Ishikawa (cell line): Measurements from ENCODE around the gene NRXN3.

ENCODE experiments used
- CEBPB ChIP-seq: IDR thresholded peaks from 2 replicates; pipeline ENCODE4 v1.6.1; 2012
- CREB1 ChIP-seq: IDR thresholded peaks from 2 replicates; pipeline ENCODE4 v1.6.1; 2012; ENCODE audit warnings: low read depth
- EGR1 ChIP-seq: IDR thresholded peaks from 2 replicates; pipeline ENCODE4 v1.6.1; 2012
- EP300 ChIP-seq: IDR thresholded peaks from 2 replicates; pipeline ENCODE4 v1.6.1; 2012; ENCODE audit warnings: borderline replicate concordance
- FOXM1 ChIP-seq: IDR thresholded peaks from 2 replicates; pipeline ENCODE4 v1.6.1; 2012; ENCODE audit warnings: low read depth, borderline replicate concordance
- NFIC ChIP-seq: IDR thresholded peaks from 2 replicates; pipeline ENCODE4 v1.6.1; 2012
- RAD21 ChIP-seq: IDR thresholded peaks from 2 replicates; pipeline ENCODE4 v1.6.1; 2012; ENCODE audit warnings: low read depth
- TAF1 ChIP-seq: IDR thresholded peaks from 2 replicates; pipeline ENCODE4 v1.6.1; 2012; ENCODE audit warnings: low read depth, mild to moderate bottlenecking
- TCF12 ChIP-seq: IDR thresholded peaks from 2 replicates; pipeline ENCODE4 v1.6.1; 2012; ENCODE audit warnings: low read depth
- TEAD4 ChIP-seq: IDR thresholded peaks from 2 replicates; pipeline ENCODE4 v1.6.1; 2012
- YY1 ChIP-seq: IDR thresholded peaks from 2 replicates; pipeline ENCODE4 v1.6.1; 2012; ENCODE audit warnings: low read depth
- ZBTB7A ChIP-seq: IDR thresholded peaks from 2 replicates; pipeline ENCODE4 v1.6.1; 2012; ENCODE audit warnings: low read depth
- TF ChIP-seq, protein P1 (sequence below): IDR thresholded peaks from 2 replicates; pipeline ENCODE4 v1.6.1; 2012; ENCODE audit warnings: low read depth, mild to moderate bottlenecking
- TF ChIP-seq, protein P2 (sequence below): IDR thresholded peaks from 2 replicates; pipeline ENCODE4 v1.6.1; 2012
- TF ChIP-seq, protein P3 (sequence below): IDR thresholded peaks from 2 replicates; pipeline ENCODE4 v1.6.1; 2012

NRXN3 gene

DNA sequence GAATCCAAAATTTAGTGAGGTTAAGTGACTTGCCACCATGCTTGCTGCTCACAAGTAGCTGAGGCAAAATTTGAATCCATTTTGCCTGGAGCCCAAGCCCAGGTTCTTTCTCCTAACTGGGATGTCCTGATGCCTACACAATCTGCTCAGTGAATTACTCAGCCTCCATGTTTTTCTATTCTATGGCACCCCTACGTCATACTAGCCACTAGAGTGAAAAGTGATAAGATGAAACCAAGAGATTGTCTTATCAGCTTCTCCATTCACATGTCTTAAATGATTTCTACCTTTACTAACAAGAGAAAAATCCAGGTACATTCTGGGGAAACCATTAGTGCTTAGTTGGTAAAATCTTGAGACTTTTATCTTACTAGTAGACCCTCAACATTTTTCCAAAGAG lies 1321.0 kb downstream of the NRXN3 start:
- TF ChIP-seq, protein P1, sequence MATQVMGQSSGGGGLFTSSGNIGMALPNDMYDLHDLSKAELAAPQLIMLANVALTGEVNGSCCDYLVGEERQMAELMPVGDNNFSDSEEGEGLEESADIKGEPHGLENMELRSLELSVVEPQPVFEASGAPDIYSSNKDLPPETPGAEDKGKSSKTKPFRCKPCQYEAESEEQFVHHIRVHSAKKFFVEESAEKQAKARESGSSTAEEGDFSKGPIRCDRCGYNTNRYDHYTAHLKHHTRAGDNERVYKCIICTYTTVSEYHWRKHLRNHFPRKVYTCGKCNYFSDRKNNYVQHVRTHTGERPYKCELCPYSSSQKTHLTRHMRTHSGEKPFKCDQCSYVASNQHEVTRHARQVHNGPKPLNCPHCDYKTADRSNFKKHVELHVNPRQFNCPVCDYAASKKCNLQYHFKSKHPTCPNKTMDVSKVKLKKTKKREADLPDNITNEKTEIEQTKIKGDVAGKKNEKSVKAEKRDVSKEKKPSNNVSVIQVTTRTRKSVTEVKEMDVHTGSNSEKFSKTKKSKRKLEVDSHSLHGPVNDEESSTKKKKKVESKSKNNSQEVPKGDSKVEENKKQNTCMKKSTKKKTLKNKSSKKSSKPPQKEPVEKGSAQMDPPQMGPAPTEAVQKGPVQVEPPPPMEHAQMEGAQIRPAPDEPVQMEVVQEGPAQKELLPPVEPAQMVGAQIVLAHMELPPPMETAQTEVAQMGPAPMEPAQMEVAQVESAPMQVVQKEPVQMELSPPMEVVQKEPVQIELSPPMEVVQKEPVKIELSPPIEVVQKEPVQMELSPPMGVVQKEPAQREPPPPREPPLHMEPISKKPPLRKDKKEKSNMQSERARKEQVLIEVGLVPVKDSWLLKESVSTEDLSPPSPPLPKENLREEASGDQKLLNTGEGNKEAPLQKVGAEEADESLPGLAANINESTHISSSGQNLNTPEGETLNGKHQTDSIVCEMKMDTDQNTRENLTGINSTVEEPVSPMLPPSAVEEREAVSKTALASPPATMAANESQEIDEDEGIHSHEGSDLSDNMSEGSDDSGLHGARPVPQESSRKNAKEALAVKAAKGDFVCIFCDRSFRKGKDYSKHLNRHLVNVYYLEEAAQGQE, result no peak
- TF ChIP-seq ZBTB7A (no peak), EGR1 (no peak), YY1 (no peak), TAF1 (no peak), CREB1 (no peak)

DNA sequence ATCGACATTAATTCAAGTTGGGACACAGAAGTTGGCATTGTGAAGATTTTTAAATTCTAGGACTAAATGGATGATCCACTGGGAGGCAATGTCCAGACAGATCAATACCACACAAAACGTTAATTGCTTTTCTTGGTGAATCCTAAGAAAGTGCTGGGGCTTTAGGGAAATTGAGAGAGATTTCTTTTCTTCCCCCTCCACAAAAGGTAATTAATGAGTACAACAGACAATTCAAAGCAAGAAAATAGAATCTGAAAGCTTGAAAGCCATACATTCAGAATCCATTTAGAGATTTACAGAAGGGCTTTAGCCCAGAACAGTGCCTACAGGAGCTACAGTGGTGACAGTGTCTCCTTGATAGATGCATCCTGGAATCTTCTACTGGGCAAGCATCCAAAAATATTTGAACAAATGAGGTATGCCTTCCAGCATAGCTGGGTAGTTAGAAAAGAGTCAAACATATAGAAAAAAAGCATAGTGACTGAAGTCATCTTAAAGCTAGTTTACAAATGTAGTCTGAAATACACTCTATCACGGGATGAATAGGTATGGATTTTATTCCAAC lies 1323.0 kb downstream of the NRXN3 start:
- no peak for TF ChIP-seq CEBPB

DNA sequence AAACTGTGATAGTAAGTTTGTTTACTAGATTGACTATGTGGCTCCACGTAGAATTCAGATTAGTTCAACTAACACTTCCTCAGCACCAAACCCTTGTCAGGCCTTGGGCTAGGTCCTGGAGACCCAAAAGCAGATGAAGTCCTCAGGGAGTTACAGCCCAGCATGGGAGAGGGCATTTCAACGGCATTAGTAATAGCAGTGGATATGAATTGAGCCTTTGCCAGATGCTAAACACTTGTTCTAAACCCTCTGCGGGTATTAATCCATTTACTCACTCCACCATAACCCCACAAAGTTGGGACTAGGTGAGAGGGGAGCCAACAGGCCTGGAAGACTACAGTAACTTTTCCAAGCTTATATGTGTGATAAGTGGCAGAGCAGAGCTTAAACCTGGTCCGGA lies 1326.5 kb downstream of the NRXN3 start:
- no peak for TF ChIP-seq FOXM1
- no peak for TF ChIP-seq CREB1
- no peak for TF ChIP-seq CEBPB
- TF ChIP-seq RAD21, result no peak
- no peak for TF ChIP-seq TAF1
- TF ChIP-seq, protein P2, sequence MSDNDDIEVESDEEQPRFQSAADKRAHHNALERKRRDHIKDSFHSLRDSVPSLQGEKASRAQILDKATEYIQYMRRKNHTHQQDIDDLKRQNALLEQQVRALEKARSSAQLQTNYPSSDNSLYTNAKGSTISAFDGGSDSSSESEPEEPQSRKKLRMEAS, result no peak
- no peak for TF ChIP-seq EP300
- TF ChIP-seq, protein P1, result no peak
- no peak for TF ChIP-seq YY1
- TF ChIP-seq, protein P3, sequence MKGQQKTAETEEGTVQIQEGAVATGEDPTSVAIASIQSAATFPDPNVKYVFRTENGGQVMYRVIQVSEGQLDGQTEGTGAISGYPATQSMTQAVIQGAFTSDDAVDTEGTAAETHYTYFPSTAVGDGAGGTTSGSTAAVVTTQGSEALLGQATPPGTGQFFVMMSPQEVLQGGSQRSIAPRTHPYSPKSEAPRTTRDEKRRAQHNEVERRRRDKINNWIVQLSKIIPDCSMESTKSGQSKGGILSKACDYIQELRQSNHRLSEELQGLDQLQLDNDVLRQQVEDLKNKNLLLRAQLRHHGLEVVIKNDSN, result no peak
- TF ChIP-seq TEAD4, result no peak
- TF ChIP-seq TCF12, result no peak
- TF ChIP-seq EGR1, result no peak
- TF ChIP-seq NFIC, result no peak
- TF ChIP-seq ZBTB7A, result no peak

DNA sequence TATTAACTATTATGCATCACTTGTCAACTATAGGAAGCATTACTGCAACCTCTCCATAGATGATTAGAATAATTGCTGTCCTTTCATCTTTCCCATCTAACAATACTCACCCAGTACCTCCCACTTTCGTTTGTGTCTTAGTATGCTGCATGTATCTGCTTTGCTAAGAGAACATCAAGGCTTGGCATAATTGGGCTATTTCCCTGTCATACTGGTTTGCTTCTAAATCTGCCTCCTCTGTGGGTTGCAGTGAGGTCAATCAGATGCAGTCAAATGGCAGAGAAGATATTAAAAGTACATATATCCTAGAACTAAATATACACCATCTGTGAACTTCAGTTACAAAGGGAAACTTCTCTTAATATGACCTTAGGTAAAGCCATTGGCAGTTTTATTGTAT lies 1330.3 kb downstream of the NRXN3 start:
- no peak for TF ChIP-seq EGR1
- no peak for TF ChIP-seq CEBPB
- TF ChIP-seq TAF1, result no peak
- no peak for TF ChIP-seq TEAD4
- TF ChIP-seq, protein P3, result no peak
- TF ChIP-seq EP300, result no peak

DNA sequence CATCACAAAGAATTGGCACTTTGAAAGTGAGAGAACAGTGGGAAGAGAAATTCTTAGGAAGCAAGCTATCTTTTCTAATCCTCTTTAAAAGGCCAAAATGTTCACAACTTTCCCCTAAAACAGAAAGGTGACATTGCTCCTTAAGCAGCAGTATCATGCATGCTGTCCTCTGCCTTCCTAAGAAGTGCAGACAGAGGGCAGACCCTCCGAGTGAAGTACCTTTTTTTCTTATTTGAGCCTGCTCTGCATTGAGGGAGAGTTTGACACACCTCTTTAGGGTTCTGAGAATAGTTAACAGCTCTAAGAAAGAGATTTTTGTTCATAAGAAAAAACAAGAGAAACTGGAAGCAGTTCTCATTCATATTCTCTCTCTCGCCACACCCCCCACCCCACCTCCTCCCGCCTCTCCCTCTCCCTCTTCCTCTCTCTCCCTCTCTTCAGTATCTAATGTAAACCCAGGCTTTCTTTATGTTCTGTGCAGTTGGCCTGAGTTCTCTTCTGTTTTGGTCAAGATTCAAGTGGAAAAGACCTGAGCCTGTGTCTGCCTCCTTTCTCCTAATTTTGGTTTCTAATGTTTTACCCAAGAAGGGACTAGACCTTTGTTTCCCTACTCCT lies 1332.1 kb downstream of the NRXN3 start:
- TF ChIP-seq, protein P1, result no peak
- TF ChIP-seq FOXM1, result no peak
- TF ChIP-seq CEBPB, result no peak
- TF ChIP-seq, protein P3, result no peak
- TF ChIP-seq NFIC, result no peak
- TF ChIP-seq TEAD4, result no peak
- TF ChIP-seq TAF1, result no peak
- TF ChIP-seq, protein P2, result no peak
- TF ChIP-seq RAD21, result no peak
- no peak for TF ChIP-seq TCF12
- TF ChIP-seq EGR1, result no peak
